Psoas muscle (tissue), 8 donors: ENCODE measurements around the gene RBM25. TPM values are rescaled to one million over a fixed set of nuclear protein-coding genes. Genes with fewer than 3 reads are reported as not detected.

Experiments used
- ATAC-seq, 4 donors: fragments of 200-7000 bp; cut with Tn5 transposase; one replicate each; pipeline ENCODE4 v1.9.1; 2020; ENCODE audit warnings: moderate library complexity in 3 of 4, mild to moderate bottlenecking in 2 of 4
- DNase-seq, 2 donors: peaks; one replicate each; pipeline ENCODE4 v3.0.0-alpha.2; 2020
- H3K27ac ChIP-seq: fragments of 200-600 bp; one replicate; pipeline ENCODE4 v1.8.0; 2022
- H3K27me3 ChIP-seq, 3 donors: fragments of 200-600 bp in 1 of 3; one replicate each; pipeline versions ENCODE4 v1.6.1 to v1.8.0; 2013 to 2022; ENCODE audit warnings: low read length in 2 of 3, mild to moderate bottlenecking in 2 of 3, moderate library complexity in 1 of 3; ENCODE audit not compliant: insufficient read depth in 3 of 3
- H3K36me3 ChIP-seq, 2 donors: fragments of 200-600 bp in 1 of 2; one replicate each; pipeline versions ENCODE4 v1.6.1 to v1.8.0; 2013 to 2022; ENCODE audit warnings: low read depth in 1 of 2, mild to moderate bottlenecking in 1 of 2, moderate library complexity in 1 of 2; ENCODE audit not compliant: insufficient read depth in 1 of 2
- H3K4me1 ChIP-seq: fragments of 200-600 bp; one replicate; pipeline ENCODE4 v1.8.0; 2022
- H3K4me3 ChIP-seq: fragments of 200-600 bp; one replicate; pipeline ENCODE4 v1.8.0; 2022; ENCODE audit warnings: mild to moderate bottlenecking
- H3K9me3 ChIP-seq: fragments of 200-600 bp; one replicate; pipeline ENCODE4 v1.8.0; 2022
- WGBS, 3 donors: extraction: QIAGEN DNeasy Blood & Tissue Kit; methylation state at CpG; one replicate each; pipeline versions ENCODE4 v1.1.6 to v1.1.7; 2013; 5-methylcytosine and 5-hydroxymethylcytosine counted together
- intact Hi-C, 2 donors: fragments of 100-400 bp; cut with DNase I; formaldehyde crosslinking; loops; one replicate each; pipeline versions ENCODE4 v1.11.0 to v1.14.2; 2022
- polyA plus RNA-seq, 3 donors: library from polyadenylated mRNA; stranded (reverse); fragments of 200-250 nt; gene quantifications; one replicate each; pipeline ENCODE4 v1.2.3, GENCODE V29; 2013
- total RNA-seq, 4 donors: library from RNA; stranded (reverse); fragmentation: NEBNext Ultra II Directional in 2 of 4; extraction: Animal tissue kit (Norgen Biotek cat#: 25700) in 2 of 4; gene quantifications; one replicate each; pipeline versions ENCODE4 v1.2.1 to v1.2.4, GENCODE V29; 2021 to 2023
- TF ChIP-seq, protein P1 (sequence below): fragments of 200-600 bp; IDR thresholded peaks from one replicate; pipeline ENCODE4 v1.8.0; 2022; ENCODE audit warnings: antibody characterized with exemption
- donor health status: healthy with polysubstance abuse.
- donor health status: DM: no; HTN: no; CAD: no; lungs with moderate emphysema.
- donor health status: Bipolar disorder and iron deficiency.
- donor health status: healthy.
- donor health status: DM: yes; HTN: yes; CAD: no.
- donor health status: DM: no; HTN: no; CAD: no.
- donor health status: DM: no; HTN: no; CAD: no.
- donor health status: DM: yes; HTN: yes; CAD: no.

The RBM25 gene
- total and polyA plus RNA-seq, 7 donors, result 19.2 to 50.2 (median 37.6) TPM

DNA sequence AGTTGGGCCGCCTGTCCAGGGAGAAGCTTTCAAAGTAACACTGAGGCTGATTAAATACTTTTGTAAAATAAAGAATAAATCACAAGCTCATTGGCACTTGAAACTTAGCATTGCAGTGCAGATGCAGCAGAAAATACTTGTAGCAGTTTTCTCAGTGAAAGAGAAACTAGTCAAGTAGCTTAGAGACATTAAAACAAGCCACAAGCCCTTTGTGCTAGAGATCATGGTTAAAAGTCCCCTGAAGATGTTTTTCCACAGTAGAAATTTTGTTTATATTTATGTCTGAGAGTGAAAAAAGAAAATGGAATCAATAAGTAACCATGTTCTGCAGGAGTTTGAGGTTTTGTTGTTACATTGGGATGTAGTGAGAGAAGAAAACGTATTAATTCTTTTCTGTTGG, 83.9 kb downstream of the RBM25 start:
- H3K36me3 ChIP-seq, result no peaks in the 10 kb centered on the region
- intact Hi-C loops, result no loop called here
- H3K4me3 ChIP-seq, result no peak overlapping the region
- WGBS, 3 donors, result 81 to 89% (median 85%) methylated on average over 2 of the region's 2 CpGs
- H3K9me3 ChIP-seq, result no peaks in the 10 kb centered on the region
- no peaks in the 10 kb centered on the region for H3K27me3 ChIP-seq
- DNase-seq, result no peak
- no peak overlapping the region for H3K27ac ChIP-seq
- TF ChIP-seq, protein P1, sequence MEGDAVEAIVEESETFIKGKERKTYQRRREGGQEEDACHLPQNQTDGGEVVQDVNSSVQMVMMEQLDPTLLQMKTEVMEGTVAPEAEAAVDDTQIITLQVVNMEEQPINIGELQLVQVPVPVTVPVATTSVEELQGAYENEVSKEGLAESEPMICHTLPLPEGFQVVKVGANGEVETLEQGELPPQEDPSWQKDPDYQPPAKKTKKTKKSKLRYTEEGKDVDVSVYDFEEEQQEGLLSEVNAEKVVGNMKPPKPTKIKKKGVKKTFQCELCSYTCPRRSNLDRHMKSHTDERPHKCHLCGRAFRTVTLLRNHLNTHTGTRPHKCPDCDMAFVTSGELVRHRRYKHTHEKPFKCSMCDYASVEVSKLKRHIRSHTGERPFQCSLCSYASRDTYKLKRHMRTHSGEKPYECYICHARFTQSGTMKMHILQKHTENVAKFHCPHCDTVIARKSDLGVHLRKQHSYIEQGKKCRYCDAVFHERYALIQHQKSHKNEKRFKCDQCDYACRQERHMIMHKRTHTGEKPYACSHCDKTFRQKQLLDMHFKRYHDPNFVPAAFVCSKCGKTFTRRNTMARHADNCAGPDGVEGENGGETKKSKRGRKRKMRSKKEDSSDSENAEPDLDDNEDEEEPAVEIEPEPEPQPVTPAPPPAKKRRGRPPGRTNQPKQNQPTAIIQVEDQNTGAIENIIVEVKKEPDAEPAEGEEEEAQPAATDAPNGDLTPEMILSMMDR, result no peak
- ATAC-seq, result no peak
- peaks cover 12% of the 10 kb centered on the region for H3K4me1 ChIP-seq

GRCh38 chr14:73143003-73143402, 84.7 kb downstream of the RBM25 start:
- ATAC-seq (peak in 1 of 4 donors; percentile 33), DNase-seq (no peak)
- no peak overlapping the region for H3K27ac ChIP-seq
- WGBS, 3 donors, result 79 to 91% (median 85%) methylated on average over 5 of the region's 5 CpGs
- intact Hi-C loops, result no loop called here
- peaks cover 5% of the 10 kb centered on the region for H3K4me1 ChIP-seq
- H3K27me3 ChIP-seq, result no peaks in the 10 kb centered on the region
- H3K36me3 ChIP-seq, result peaks cover 2 to 5% of the 10 kb centered on the region in 2 donors
- H3K9me3 ChIP-seq, result no peaks in the 10 kb centered on the region
- no peak overlapping the region for H3K4me3 ChIP-seq
- TF ChIP-seq, protein P1, result no peak

GRCh38 chr14:73143617-73144016, 85.3 kb downstream of the RBM25 start:
- peaks cover 5% of the 10 kb centered on the region for H3K4me1 ChIP-seq
- intact Hi-C loops, result no loop called here
- DNase-seq, result no peak
- H3K36me3 ChIP-seq, result peaks cover 3 to 12% of the 10 kb centered on the region in 2 donors
- 92 to 99% (median 92%) methylated on average over 3 of the region's 3 CpGs for WGBS, 3 donors
- no peaks in the 10 kb centered on the region for H3K27me3 ChIP-seq
- H3K27ac ChIP-seq, result no peak overlapping the region
- H3K9me3 ChIP-seq, result no peaks in the 10 kb centered on the region
- no peak for ATAC-seq
- TF ChIP-seq, protein P1, result no peak
- H3K4me3 ChIP-seq, result no peak overlapping the region

DNA sequence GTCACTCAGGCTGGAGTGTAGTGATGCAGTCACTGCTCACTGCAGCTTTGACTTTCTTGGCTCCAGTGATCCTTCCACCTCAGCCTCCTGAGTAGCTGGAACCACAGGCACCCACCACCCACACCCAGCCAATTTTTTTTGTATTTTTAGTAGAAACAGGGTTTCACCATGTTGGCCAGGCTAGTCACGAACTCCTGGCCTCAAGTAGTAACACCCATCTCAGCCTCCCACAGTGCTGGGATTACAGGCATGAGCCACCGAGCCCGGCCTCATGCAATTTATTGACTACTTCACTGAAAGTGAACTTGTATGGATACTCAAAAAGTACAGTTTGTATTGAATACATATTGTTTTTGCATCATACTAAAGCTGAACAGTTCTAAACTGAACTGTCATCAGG, 87.0 kb downstream of the RBM25 start:
- DNase-seq (no peak), ATAC-seq (no peak)
- H3K4me3 ChIP-seq, result no peak overlapping the region
- intact Hi-C loops, result no loop called here
- H3K27me3 ChIP-seq, result no peaks in the 10 kb centered on the region
- no peak overlapping the region for H3K27ac ChIP-seq
- H3K4me1 ChIP-seq, result peaks cover 5% of the 10 kb centered on the region
- no peaks in the 10 kb centered on the region for H3K9me3 ChIP-seq
- WGBS, 3 donors, result 92 to 95% (median 95%) methylated on average over 3 of the region's 3 CpGs
- TF ChIP-seq, protein P1, result no peak
- peaks cover 3 to 29% of the 10 kb centered on the region in 2 donors for H3K36me3 ChIP-seq

- Histone ChIP-seq H3K27me3 (no peaks in the 10 kb centered on the region), H3K4me3 (no peak overlapping the region), H3K9me3 (no peaks in the 10 kb centered on the region), H3K36me3 (peaks cover 3 to 37% of the 10 kb centered on the region in 2 donors), H3K4me1 (peaks cover 5% of the 10 kb centered on the region), H3K27ac (no peak overlapping the region)
- DNase-seq (no peak), ATAC-seq (no peak)
- TF ChIP-seq, protein P1, result no peak
- intact Hi-C loops, result no loop called here
- 84 to 90% (median 89%) methylated on average over 3 of the region's 3 CpGs for WGBS, 3 donors
Observed at GRCh38 chr14:73146111-73146510, 87.8 kb downstream of the RBM25 start.
